Thyroid gland (tissue), 4 donors: ENCODE data around the gene FAIM2.

Experiments
- CTCF ChIP-seq, 6 experiments: fragments of 200-600 bp in 3 of 6; fragments of 450-650 bp in 3 of 6; sonication (generic) in 3 of 6; IDR thresholded peaks; one replicate each; pipeline ENCODE4 v1.5.1; 2016 to 2019; ENCODE audit warnings: antibody characterized with exemption in 6 of 6, mild to moderate bottlenecking in 2 of 6, inconsistent platforms in 1 of 6, moderate library complexity in 1 of 6
- POLR2A ChIP-seq, 2 donors: fragments of 450-650 bp; IDR thresholded peaks; one replicate each; pipeline ENCODE4 v1.6.1; 2017; ENCODE audit warnings: antibody characterized with exemption in 2 of 2, mild to moderate bottlenecking in 2 of 2, moderate library complexity in 1 of 2

- TF ChIP-seq CTCF (IDR thresholded peaks at IDR 0.05) (no peak), POLR2A (IDR thresholded peaks at IDR 0.05) (no peak)
These were observed 21.0 kb upstream of the FAIM2 start for GRCh38 chr12:49924628-49925246.
